NCI-H1436 (cell line): ENCODE data around the gene RXRG.
A peak's percentile ranks its signal among the peaks of the same experiment; 100 is the strongest.

Experiments
- DNase-seq: peaks from one replicate; lab custom pipeline; 2025; lab: John Stamatoyannopoulos, UW

Gene RXRG

GRCh38 chr1:165409657-165410358 lies 35.1 kb downstream of the RXRG start:
- DNase-seq, result no peak

GRCh38 chr1:165408518-165408917 lies 36.4 kb downstream of the RXRG start:
- peak; percentile 19 for DNase-seq

DNA sequence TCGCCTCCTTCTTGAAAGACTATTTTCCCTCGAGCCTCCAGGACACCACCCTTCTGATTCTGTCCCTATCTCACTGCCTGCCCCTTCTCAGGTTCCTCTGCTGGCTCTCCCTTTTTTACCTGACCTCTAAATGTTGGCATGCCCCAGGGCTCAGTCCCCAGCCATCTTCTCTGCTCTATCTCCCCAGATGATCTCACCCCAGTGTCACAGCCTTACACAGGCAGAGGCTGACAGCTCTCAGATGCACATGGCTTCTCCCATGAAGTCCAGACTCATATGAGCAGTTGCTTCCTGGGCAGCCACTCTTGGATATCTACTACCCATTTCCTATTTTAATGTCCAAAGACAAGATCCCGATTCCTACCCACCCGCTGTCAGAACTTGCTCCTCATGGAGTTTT lies 37.5 kb downstream of the RXRG start:
- DNase-seq, result no peak

GRCh38 chr1:165403835-165404482 lies 41.0 kb downstream of the RXRG start:
- no peak for DNase-seq

- DNase-seq, result no peak
Observed at GRCh38 chr1:165402517-165403111, 42.3 kb downstream of the RXRG start.

- DNase-seq, result no peak
Observed at GRCh38 chr1:165397944-165398343, 47.0 kb downstream of the RXRG start.

DNA sequence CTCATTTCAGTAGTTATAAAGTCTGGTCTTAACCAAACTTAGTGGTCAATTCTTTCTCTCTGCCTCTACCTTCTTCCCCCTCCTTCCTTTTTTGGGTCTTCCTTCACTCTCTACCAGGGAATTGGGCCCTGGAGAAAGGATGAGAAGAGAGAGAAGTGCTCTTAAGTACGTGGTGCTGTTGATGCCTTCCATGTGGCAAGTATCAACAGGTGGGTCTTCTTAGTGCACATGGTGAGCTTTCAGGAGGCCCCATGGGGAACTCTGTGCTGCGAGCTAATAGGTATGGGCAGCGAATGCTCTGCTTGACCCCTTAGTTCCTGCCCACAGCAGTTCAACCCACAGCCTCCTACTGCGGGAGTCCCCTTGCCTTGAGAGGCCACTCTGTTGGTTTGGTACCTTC lies 49.0 kb downstream of the RXRG start:
- no peak for DNase-seq

DNA sequence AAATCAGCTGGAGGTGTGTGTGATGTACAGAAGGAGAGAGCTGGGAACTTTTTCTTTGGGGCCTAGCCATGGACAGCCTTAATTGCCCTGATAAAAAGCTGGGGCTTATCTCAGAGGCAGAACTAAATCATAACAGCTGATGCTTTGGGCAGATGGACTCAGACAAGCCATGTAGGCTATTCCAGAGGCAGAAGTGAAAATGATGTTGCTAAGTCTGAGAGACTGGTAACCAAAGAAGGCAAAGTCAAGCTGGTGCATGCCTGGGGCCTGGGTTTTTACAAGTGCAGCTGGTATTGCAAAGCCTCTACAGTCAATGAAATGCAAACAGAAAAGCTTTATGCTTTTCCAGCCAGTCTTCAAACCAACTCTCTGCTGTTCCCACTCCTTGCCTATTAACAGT lies 49.4 kb downstream of the RXRG start:
- DNase-seq, result no peak

GRCh38 chr1:165392634-165393571 lies 52.0 kb downstream of the RXRG start:
- DNase-seq, result peak; percentile 83

GRCh38 chr1:165389609-165390008 lies 55.3 kb downstream of the RXRG start:
- DNase-seq, result no peak

GRCh38 chr1:165387961-165388360 lies 57.0 kb downstream of the RXRG start:
- no peak for DNase-seq

DNA sequence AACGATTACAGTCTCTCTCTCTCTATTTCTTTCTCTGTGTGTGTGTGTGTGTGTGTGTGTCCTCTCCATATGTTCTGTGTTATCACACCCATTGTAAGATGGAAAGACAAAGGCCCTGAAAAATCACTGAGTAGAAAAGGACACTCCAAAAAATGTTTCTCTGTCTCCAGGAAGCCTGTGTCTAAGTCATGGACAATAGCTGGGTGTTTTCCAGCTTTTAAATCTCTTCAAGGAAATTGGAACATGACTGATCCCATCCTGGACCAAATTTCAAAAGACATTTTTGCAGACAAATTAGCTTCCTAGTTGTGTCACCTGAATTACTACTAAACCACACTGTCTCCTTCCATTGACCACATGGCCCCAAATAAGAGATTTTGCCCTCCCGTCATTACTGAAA lies 57.4 kb downstream of the RXRG start:
- no peak for DNase-seq

DNA sequence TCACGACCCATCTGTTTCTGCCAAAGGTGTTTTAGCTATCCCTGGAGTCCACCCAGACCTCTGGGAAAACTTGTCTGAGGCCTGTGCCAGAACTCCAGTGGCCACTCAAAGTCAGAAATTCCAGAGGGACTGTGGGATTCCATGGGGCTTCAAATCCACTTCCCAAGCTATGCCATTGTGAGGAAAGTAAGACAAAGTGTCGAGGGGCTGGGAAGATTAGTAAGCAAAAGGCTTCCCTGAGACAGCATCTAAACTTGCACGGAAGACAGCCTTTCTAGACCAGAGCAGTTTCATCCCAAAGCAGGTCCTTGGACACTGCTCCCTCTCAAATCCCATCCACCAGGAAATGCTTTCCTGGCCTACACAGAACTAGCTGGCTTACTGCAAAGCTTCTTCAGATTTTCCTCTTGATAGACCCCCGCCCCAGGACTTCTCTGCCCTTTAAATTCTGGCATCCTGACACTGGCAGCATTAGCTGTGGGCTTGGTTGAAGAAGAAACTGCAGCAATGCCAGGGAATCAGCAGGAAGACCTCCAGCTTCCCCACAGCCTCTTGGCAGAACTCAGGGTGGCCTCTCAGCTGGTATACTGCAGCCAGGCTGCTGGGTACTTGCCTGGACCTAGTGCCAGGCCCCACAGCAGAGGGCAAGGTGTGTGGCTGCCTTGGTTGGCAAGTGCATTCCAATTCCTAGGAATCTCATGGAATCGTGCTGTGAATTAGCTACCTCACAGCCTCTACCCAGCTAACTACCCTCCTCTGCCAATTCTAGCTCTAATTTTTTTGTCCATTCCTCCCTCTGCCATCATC lies 61.1 kb downstream of the RXRG start:
- no peak for DNase-seq

DNA sequence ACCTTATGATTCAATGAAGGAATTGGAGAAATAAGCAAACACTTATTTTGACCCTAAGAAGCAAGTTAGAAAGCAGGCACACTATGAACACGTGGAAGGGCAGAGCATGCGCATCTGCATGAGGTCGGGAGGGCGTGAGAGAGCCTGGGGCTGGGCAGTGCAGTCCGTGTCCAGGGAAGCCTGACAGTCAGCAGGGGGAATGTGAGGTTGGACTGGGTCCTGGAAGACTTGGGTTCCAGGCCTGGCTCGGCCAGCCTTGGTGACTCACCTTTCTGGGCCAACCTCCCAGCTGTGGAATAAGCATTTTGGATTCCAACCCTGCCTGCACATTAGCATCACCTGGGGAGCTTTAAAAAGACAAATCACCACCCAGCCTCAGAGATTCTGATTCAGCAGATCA lies 61.9 kb downstream of the RXRG start:
- DNase-seq, result no peak

DNA sequence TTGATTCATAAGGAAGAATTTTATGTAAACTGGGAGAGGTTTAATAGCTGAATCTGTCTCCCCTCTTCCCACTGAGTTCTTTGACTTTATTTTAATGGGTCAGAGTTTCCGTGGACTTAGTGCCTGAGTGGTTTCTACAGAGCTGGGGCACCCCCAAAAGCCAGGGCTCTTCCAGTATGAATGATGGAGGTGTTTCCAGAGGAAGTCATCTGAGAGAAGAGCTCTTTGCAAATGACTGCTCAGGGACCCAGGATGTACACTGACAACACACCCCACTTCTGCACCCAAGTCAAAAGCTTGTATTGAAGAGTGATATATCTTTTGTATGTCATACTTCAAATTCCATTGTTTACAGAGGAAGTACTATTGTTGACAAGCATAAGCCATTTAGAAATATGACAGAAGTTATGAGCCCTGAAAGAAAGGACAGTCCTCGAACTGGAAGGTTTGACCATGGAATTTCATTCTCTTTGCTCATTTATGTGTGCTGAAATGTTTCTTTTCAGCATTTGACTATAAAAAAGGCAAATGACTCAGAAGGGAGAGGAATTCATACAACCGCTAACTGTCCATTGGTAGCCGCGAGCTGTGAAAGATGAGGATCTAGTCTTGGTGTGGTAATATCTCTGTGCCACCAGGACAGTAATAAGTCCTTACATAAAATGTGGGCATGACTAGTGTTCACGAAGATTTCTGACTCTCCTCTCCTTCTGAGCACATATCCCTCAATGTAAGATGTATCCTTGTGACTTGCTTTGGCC lies 63.0 kb downstream of the RXRG start:
- DNase-seq, result no peak

GRCh38 chr1:165376811-165377311 lies 68.1 kb downstream of the RXRG start:
- DNase-seq, result no peak

GRCh38 chr1:165376041-165376810 lies 68.7 kb downstream of the RXRG start:
- peak; percentile 20 for DNase-seq

DNA sequence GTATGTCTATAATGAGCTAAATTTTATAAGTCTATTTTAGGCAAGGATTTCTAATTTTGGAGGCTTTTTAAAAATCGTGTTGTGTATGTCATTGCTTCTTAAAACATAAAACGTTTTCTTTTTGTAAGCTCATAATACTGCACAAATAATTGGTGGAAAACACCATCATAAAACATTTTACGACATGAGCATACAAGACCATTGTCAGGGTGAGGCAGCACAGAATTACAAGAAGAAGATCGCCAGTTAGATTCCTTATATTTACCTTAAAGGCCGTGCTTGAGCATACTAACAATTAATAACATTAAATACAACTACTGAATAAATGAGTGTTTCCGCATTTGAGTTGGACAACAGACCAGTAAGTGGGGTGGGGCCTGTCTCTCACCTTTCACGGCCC lies 69.3 kb downstream of the RXRG start:
- DNase-seq, result no peak

DNA sequence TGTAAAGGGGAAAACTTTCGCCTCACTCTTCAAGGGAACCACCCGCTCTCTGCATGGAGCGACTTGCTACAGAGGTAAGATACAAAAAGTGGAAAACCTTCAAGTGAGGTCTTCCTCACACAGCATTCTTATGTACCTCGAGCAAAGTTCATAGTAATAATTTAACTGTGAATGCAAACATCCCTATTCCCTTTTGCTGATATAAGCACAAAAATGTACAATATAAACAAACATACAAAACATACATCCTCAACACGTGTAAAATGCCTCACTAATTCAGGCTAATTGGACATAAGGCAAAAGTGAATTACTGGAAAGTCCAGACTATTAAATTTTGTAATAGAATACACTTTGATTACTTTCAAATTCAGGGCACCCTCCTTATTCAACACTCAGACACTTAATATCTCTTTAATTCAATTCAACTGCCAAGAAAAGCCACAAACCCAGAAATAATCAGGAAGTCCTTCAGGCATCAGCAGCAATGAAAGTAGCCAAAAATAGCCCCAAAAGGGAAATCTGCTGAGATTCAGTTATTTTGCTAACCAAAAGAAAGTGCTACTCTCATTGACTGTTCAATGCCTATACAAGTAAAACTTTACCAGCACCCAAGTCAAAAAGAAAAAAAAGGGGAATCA lies 73.2 kb downstream of the RXRG start:
- DNase-seq, result no peak
